NCI-H524 (cell line): ENCODE data around the gene ITIH2.
"Not testable (repeated sequence)": the region's sequence is repeated elsewhere in the genome, so short reads cannot be mapped to it uniquely, and the experiment has no call there.

Source experiments
- DNase-seq, 2 experiments: peaks; one replicate each; lab custom pipeline; 2025; lab: John Stamatoyannopoulos, UW

Gene ITIH2

DNA sequence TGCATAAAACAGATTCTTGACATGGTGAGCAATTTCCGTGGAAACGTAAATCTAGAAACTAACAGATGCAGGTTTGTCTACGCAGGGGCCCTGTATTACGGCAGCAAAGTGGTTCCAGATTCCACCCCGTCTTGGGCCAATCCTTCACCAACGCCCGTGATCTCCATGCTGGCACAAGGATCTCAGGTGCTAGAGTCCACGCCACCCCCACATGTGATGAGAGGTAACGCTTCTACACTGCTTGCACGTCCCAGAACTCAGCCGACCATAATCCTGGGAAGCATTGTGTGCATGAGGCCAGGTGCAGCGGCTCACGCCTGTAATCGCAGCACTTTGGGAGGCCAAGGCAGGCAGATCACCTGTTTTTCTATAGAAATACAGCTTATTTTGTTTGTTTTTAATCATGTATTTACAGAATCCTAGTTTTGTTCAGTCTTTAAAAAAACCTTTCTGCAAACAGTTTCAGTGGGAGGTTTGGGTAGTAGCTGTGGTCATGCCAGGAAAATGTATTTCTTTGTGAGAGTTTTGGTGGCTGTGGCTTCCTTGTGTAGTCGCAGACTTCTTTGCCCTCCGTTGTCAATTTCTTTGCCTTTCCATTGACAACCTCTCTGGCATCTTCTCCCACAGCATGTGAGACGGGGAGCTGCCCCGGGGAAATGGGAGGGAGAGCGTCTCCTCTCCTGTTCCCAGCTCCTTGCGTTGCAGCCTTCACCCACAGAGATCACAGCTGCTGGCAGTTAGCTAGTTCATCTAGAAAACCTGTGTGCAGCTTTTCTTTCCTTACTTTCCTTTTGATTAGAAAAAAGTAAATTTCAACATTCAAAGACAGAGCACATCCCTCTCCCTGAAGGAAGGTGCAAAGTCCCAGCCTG, 35.7 kb downstream of the ITIH2 start:
- no peak for DNase-seq

DNA sequence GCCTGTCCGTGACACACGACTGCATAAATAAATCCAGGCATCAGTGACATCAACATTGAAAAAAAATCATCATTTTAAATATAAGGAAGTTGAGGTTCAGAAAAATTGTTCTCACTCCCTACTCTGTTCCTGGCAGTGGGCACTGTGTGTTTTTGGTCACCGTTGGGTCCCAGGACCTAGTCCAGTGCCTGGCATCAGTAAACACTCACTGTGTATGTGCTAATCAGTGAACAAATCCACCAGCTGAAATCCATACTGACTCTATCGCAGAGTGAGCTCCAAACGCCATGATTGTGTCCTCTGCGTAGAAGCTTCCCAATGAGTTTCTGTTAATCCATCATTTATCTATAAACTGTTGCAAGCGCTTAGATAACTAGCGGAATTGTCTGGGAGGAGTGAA, 41.2 kb downstream of the ITIH2 start:
- no peak for DNase-seq

DNA sequence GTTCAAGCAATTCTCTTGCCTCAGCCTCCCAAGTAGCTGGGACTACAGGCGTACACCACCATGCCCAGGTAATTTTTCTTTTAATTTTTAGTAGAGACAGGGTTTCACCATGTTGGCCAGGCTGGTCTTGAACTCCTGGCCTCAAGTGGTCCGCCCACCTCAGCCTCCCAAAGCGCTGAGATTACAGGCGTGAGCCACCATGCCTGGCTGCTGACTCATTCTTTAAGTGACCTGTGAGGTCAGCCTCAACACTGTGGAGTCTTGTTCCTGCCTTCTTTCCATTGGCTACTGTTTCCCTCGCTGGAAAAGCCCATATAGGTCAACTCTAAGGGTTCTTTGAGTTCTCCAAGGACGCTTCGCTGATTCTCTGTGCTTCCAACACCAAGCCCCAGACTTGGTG, 45.5 kb downstream of the ITIH2 start:
- not testable (repeated sequence) for DNase-seq

DNA sequence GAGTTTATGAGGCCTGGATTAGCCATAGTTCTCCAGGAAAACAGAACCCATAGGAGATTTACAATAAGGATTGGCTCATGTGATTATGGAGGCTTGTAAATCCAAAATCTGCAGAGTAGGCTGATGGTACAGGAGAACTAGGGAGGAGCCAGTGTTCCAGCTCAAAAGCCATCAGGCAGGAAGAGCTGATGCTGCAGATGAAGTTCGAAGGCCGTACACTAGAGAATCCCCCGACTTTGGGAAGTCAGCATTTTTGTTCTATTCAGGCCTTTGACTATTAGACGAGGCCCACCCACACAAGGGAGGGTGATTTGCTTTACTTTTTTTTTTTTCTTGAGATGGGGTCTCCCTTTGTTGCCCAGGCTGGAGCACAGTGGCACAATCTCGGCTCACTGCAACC, 47.1 kb downstream of the ITIH2 start:
- no peak for DNase-seq

DNA sequence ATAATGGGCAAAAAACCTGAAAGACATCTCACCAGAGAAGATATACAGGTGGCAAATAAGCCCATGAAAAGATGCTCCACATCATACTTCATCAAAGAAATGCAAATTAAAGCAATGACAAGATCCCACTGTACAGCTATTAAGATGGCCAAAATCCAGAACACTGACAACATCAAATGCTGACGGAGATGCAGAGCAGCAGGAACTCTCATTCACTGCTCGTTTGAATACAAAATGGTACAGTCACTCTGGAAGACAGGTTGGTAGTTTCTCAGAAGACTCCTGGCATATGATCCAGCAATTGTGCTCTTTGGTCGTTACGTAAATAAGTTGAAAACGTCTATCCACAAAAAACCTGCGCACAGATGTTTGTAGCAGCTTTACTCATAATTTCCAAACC, 49.1 kb downstream of the ITIH2 start:
- DNase-seq, result no peak

DNA sequence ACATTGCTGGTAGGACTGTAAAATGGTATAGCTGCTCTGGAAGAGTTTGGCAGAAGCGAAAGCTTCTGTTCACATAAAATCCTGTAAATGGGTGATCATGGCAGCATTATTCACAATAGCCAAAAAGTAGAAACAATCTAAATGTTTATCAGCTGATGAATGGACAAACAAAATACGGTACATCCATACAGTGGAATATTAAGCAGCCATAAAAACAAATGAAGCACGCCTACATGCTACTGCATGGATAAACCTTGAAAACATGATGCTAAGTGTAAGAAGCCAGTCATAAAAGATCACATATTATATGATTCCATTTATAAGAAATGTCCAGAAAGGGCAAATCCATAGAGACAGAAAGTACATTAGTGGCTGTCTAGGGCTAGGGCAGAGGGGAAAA, 52.0 kb downstream of the ITIH2 start:
- DNase-seq, result no peak

DNA sequence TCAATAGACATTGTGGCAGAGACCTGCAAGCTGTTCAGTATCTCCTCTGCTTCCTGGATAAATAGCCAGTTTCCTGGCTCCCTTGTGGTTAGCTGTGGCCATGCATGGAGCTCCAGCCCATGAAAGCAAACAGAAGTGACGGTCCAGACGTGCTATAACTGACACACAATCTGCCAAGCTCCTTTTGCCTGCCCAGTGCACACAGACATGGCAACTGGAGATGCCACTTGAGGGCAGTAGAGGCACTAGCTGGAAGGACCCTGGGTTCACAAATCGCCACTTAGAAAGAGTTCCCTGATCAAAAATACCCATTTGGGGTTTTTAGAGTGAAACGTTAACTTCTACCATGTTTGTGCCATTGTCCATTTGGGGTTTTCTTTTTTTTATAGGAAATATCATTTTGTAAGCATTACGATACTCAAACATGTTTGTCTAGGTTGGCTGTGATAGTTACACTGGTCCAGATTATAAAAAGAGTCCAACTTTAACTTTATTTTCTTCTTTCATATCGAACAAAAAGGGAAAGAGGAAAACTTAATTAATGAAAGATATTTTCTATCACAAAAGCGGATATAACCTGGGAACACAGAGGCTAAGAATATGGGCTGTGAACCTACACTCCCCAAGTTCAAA, 53.4 kb downstream of the ITIH2 start:
- DNase-seq, result peak in 1 of 2 experiments; percentile 20

DNA sequence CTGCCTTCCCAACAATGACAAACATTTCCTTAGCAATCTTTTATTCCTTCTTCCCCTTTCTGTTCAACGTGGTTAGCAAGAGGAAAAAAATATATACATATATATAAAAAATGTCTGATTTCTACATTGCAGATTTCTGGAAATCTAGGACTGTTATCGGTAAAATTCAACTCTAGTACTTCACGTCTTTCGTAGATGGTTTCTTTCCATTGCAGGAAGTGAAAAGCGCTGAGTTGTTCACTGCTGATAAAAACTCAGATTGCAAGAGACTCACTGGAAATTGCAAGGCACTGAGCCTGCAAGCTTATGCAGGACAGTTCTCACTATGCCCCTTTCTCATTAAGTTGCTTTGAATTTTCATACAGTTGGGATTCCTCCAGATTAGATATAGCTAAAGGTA, 60.8 kb downstream of the ITIH2 start:
- DNase-seq, result no peak

DNA sequence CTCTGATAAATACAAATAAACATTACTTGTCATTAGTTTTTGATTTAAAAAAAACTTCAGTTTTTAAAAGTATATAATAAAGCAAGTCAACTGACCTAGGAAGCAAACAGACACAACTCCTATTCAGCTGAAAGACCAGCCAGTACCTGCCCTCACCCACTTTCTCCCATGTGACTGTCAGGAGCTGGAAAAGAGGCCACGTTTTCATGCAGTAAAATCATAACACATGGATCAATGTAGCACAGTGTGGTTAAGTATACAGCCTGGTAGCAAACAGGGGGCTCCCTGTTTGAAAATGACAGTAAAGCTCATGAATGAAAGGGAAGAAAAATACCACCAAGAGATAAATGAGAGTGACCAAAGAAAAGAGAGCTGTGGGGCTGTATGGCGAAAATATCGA, 63.1 kb downstream of the ITIH2 start:
- no peak for DNase-seq

DNA sequence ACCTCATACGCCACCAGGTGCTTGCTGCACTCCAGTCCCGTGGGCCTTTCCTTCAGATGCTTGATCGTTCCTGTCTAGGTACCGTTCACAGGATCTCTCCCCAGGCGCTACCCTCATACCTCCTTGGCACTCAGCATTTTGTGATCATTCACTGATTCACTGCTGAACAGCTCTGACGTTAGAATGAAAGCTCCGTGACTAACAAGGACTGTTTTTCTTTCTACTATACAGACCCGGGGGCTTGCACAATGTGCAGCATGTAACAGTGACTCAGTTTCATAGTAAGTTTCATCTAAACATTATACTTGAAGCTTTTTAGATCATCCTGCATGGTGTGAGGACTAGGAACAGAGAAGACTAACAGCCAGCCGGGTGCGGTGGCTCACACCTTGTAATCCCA, 64.1 kb downstream of the ITIH2 start:
- DNase-seq, result no peak

DNA sequence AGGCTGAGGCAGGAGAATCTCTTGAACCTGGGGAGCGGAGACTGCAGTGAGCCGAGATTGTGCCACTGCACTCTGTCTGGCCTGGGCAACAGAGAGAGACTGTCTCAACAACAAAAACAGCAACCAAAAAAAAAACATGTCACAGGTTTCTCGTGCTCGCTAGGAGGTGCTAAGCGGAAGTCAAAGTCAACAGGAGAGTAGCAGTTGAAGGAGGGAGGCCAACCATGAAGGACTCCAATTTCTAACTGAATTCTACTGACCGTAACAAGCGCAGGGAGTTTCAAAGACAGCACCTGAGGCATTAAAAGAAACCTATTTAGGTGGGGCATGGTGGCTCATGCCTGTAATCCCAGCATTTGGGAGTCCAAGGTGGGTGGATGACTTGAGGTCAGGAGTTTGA, 65.3 kb downstream of the ITIH2 start:
- no peak for DNase-seq

DNA sequence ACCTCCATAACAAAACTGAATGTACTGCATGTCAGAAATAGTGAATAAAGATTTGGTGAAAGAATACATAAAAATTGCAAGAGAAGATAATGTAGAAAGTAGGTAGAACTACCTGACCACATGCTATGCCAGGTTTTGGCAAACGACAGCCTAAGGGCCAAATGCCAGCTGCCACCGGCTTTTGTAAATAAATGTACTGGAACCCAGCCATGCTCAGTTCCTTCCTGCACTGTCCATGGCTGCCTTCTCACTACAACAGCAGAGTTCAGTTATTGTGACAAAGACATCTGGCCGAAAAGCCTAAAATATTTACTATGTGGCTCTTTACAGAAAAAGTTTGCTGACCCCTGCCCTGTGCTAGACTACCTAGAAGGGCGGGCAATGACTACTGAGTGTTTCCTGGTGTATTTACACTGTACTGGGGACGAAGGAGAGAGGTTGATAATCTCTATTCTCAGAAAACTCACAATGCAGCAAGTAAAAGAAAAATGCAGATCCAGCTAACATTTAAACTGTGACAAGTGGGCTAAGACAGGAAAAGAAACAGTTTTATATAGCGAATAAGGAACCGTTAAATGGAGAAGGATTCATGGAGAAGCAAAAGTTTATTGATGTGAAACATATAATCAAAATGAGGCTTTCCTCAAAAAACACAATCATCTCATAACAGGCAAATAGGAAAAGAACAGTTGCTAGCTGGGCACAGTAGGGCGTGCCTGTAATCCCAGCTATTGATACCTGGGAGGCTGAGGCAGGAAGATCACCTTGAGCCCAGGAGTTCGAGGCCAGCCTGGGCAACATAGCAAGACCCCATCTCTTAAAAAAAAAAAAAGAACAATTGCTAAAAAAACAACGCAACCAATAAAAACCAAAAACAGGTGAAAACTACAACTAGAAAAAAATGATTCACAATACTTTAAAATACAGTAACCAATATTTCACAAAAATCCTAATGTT, 71.0 kb downstream of the ITIH2 start:
- no peak for DNase-seq

DNA sequence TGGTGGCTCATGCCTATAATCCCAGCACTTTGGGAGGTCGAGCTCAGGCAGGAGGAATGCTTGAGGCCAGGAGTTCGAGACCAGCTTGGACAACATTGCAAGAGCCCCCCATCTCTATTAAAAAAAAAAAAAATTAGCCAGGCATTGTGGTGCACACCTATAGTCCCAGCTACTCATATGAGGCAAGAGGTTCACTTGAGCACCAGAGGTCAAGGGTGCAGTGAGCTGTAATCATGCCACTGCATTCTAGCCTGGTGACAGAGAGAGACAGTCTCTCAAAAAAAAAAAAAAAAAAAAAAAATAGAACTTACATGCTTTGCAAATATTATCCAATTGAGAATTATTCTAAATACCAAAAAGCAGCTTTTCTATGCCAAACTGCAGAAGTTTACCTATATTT, 73.7 kb downstream of the ITIH2 start:
- no peak for DNase-seq

DNA sequence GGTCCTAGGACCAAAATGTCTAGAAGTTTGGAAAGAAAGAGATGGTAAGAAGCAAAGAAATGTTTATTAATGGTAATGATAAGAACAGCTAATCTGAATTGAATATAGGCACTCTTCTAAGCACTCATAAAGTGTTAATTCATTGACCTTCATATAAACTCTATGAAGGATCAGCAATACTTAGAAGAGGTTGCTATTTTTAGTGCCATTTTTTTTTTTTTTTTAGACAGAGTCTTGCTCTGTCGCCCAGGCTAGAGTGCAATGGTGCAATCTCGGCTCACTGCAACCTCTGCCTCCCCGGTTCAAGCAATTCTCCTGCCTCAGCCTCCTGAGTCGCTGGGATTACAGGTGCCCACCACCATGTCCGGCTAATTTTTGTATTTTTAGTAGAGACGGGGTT, 79.1 kb downstream of the ITIH2 start:
- not testable (repeated sequence) for DNase-seq

DNA sequence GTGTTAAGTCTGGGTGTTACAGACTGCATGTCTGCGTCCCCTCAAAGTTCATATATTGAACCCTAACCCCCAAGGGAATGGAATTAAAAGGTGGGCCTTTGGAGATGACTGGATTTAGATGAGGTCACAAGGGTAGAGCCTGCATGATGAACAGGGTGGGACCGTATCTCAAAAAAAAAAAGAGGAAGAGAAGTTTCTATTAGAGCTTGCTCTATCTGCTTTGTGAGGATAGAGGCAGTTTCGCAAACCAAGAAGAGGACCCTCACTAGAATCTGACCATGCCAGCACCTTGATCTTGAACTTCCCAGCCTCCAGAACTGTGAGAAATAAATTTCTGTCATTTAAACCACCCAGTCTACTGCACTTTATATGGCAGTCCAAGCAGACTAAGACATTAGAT, 83.3 kb downstream of the ITIH2 start:
- DNase-seq, result no peak

DNA sequence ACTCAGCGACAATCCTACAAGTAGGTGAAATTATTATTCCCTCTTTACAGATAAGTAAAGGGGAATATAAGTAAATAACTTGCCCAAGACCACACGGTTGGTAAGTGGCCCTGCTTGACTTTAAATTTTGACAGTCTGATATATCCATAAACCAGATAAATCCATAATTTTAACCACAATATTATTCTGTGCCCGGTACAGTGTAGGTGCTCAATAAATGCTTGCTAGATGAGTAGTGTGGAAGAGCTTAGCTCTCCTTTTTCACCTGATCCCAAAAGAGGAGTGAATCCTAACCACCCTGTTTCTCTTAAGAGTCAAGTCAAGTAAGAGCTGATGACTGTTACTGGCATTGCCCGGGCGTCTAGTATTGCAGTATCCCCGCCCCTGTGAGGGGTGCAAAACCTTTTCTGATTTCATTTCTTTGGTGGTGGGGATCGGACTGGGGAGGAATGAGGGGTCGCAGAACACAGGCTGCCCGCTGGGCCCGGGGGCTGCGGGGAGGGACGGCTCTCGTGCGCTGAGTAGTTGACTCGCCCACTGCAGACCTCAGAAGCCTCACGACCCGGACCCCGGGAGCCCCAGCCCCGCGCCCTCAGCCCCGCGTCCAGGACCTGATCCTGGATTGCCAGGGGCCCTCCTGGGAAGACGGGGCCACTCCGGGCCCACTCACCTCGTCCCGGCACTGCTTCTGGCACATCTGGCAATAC, 84.2 kb downstream of the ITIH2 start:
- DNase-seq, result no peak

DNA sequence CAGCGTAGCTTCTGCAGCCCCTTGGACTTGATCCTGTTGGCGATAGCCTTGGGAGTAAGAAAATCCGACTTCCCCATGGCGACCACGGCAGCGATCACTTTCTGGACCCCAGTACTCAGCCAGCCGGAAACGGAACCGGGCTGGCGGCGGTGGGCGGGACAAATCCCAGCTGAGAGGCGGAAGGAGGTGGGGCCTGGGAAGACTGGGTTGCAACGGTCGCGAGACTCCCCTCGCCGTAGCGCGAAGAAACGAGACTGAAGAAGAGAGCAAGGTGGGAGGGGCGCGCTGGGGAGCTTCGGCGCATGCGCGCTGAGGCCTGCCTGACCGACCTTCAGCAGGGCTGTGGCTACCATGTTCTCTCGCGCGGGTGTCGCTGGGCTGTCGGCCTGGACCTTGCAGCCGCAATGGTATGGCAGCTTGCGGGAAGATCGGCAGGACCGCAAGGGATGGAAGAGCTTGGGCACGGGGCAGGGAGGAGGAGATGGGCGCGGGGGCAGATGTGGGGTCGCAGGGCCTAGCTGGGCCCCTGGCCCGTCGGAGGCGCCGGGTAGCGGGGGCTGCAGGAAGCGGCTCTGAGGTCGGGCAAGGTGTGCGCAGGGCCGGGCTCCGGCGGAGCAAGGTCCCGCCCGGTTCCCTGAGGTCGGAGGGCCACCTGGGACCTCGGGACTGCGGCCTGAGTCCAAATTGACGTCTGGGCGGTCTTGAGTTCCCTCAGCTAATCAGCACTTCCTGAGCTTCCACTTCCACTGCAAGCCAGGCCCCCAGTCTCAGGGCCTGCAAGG, 84.9 kb downstream of the ITIH2 start, which contains the start of the genes ATP5F1C and KIN:
Gene ATP5F1C, plus strand, starts transcription at position 321 of the 782 bp plus-strand sequence. Its CDS starts 31 bp downstream, at position 352.
Gene KIN, minus strand, starts transcription at position 137 of the 782 bp plus-strand sequence. Its CDS starts 60 bp downstream, at position 77.
- peak; percentile 75 to 82 for DNase-seq

DNA sequence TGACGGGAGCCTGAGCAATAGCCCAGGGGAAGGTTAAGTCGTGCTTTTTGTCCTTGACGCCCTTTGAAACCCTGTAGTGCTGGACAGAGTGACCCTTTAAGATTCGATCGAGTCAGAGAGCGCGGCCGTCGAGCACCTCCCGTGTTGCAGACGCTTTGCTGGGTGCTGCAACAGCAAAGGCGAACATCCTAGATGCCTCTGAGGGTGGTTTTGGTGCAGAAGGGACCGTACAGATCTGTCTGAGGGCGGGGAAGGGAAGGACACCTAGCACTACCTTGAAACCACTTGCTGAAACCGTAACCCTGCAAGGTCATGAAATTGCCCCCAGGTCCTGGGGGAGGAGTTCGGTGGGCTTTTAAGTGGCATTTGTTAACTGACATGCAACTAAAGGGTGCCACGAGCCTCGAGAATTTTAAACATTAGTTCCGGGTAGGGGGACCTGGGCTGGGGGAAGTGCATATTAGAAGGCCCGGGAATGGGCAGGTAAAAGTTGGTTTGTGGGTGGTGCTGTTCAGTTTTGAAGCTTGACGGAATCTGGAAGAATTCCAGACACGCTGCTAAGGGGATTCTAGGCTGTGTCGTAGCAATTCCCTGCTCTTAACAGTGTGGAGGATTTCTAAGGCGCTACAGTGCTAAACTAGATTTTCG, 85.6 kb downstream of the ITIH2 start:
- DNase-seq, result no peak

DNA sequence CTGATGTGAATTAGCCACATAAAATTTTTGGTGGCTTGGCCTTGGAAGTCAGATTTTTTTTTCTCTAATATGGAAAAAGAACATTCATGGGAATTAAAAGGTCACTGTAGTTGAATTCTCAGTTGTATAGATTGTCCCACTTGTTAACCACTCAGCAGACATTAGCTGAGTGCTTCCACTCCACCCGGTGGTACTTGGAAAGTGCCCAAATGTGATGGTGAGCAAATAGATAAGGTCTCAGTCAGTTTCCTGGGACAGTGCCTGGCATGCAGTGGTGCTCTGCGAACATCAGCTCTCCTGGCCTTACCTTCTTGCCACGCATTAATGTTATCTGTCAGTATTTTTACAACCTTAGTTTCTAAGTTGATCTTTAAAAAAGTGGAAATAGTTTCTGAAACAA, 86.3 kb downstream of the ITIH2 start:
- no peak for DNase-seq

DNA sequence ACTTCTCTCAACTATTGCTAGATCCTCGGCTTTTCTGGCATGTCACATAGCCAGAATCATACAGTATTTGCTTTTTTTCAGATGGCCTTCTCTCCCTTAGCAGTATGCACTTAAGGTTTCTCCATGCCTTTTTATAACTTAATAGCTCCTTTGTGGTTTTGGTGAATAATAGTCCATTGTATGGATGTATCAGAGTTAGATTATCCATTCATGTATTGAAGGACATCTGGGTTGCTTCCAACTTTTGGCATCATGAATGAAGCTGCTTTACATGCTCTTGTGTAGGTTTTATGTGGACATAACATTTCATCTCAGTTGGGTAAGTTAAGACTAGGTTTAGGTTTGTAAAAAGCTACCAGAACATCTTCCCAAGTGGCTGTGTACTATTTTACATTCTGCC, 89.4 kb downstream of the ITIH2 start:
- DNase-seq, result no peak
